SK-N-SH (cell line): ENCODE data around the gene FOXA1. TPM values are rescaled to one million over a fixed set of nuclear protein-coding genes. Genes with fewer than 3 reads are reported as not detected.

Experiments
- CTCF ChIA-PET: fragments of 300-600, 350-600 bp; formaldehyde crosslinking; extraction: SDS; loops from one replicate; lab custom pipeline; 2021; lab: Yijun Ruan, JAX
- POLR2A ChIA-PET: fragments of 350-600 bp; sonication (Branson Sonifier 250); formaldehyde crosslinking; extraction: SDS; loops from one replicate; lab custom pipeline; 2020; ENCODE audit warnings: antibody characterized with exemption, inconsistent platforms; lab: Yijun Ruan, JAX
- DNase-seq: peaks from one replicate; pipeline ENCODE4 v3.0.0; 2012
- H2AFZ ChIP-seq: fragments of 200-600 bp; sonication (generic); 2 replicates; pipeline ENCODE4 v1.8.1; 2016; ENCODE audit warnings: antibody characterized with exemption, mild to moderate bottlenecking, low read depth
- H3F3A ChIP-seq: fragments of 200-600 bp; sonication (generic); replicated peaks from 2 replicates; pipeline ENCODE3; 2016; ENCODE audit warnings: antibody characterized with exemption, mild to moderate bottlenecking; ENCODE audit not compliant: insufficient read depth
- H3K27ac ChIP-seq, 2 experiments: fragments of 200-500 bp in 1 of 2; fragments of 200-600 bp in 1 of 2; sonication (Bioruptor generic) in 1 of 2; sonication (generic), shearing (Covaris generic) in 1 of 2; 2 replicates each; pipeline versions ENCODE4 v1.5.1 to v1.6.1; 2014 to 2016; ENCODE audit warnings: low read depth in 2 of 2, inconsistent platforms in 1 of 2, low read length in 1 of 2, mild to moderate bottlenecking in 1 of 2, mixed read lengths in 1 of 2
- H3K27me3 ChIP-seq: fragments of 200-600 bp; sonication (generic), shearing (Covaris generic); 2 replicates; pipeline ENCODE4 v1.6.1; 2016; ENCODE audit warnings: mixed run types; ENCODE audit not compliant: insufficient read depth
- H3K36me3 ChIP-seq, 2 experiments: fragments of 200-500 bp in 1 of 2; fragments of 200-600 bp in 1 of 2; sonication (Bioruptor generic) in 1 of 2; sonication (generic) in 1 of 2; replicated peaks in 1 of 2; 2 replicates each; pipeline versions ENCODE3 to v1.5.1; 2014 to 2016; ENCODE audit warnings: low read length in 1 of 2, mild to moderate bottlenecking in 1 of 2; ENCODE audit not compliant: insufficient read depth in 2 of 2, control insufficient read depth in 1 of 2
- H3K4me1 ChIP-seq, 2 experiments: fragments of 200-500 bp in 1 of 2; fragments of 200-600 bp in 1 of 2; sonication (Bioruptor generic) in 1 of 2; sonication (generic), shearing (Covaris generic) in 1 of 2; 2 replicates each; pipeline versions ENCODE4 v1.5.1 to v1.6.1; 2014 to 2016; ENCODE audit warnings: low read depth in 1 of 2, low read length in 1 of 2, mixed run types in 1 of 2; ENCODE audit not compliant: insufficient read depth in 2 of 2, control insufficient read depth in 1 of 2
- H3K4me2 ChIP-seq: fragments of 200-600 bp; sonication (generic), shearing (Covaris generic); 2 replicates; pipeline ENCODE4 v1.6.1; 2017; ENCODE audit warnings: mixed run types
- H3K4me3 ChIP-seq, 2 experiments: fragments of 200-500 bp in 1 of 2; fragments of 200-600 bp in 1 of 2; sonication (Bioruptor generic) in 1 of 2; sonication (generic), shearing (Covaris generic) in 1 of 2; 2 replicates each; pipeline versions ENCODE4 v1.5.1 to v1.8.1; 2014 to 2016; ENCODE audit warnings: low read depth in 2 of 2, inconsistent platforms in 1 of 2, low read length in 1 of 2, mild to moderate bottlenecking in 1 of 2, mixed read lengths in 1 of 2, moderate library complexity in 1 of 2
- H3K79me2 ChIP-seq: fragments of 200-600 bp; sonication (generic); 2 replicates; pipeline ENCODE4 v1.8.1; 2017; ENCODE audit warnings: mild to moderate bottlenecking; ENCODE audit not compliant: insufficient read depth
- H3K9ac ChIP-seq: fragments of 200-600 bp; sonication (generic); 2 replicates; pipeline ENCODE4 v1.6.1; 2017; ENCODE audit warnings: mixed run types
- H3K9me2 ChIP-seq: fragments of 200-600 bp; sonication (generic); 2 replicates; pipeline ENCODE4 v1.6.1; 2017; ENCODE audit warnings: mixed run types
- H3K9me3 ChIP-seq: fragments of 200-600 bp; sonication (generic); 2 replicates; pipeline ENCODE4 v1.6.1; 2017; ENCODE audit warnings: mixed run types, mild to moderate bottlenecking, moderate library complexity
- H4K20me1 ChIP-seq: fragments of 200-600 bp; sonication (generic); 2 replicates; pipeline ENCODE4 v1.6.1; 2017; ENCODE audit warnings: mild to moderate bottlenecking, mixed run types; ENCODE audit not compliant: insufficient read depth
- ELF1 ChIP-seq: IDR thresholded peaks from 2 replicates; pipeline ENCODE4 v1.4.0; 2012
- EP300 ChIP-seq, 2 experiments: IDR thresholded peaks; 2 replicates each; pipeline versions ENCODE4 v1.4.0 to v1.6.1; 2012; ENCODE audit warnings: borderline replicate concordance in 1 of 2, low read depth in 1 of 2, low read length in 1 of 2
- EZH2phosphoT487 ChIP-seq: fragments of 200-600 bp; sonication (generic); IDR thresholded peaks from 2 replicates; pipeline ENCODE4 v1.6.1; 2017; ENCODE audit warnings: low read depth, mixed run types, mild to moderate bottlenecking, antibody characterized with exemption, moderate library complexity, borderline replicate concordance
- GATA2 ChIP-seq: sonication (generic); formaldehyde crosslinking; IDR thresholded peaks from 2 replicates; pipeline ENCODE4 v1.5.0; 2020; ENCODE audit warnings: mild to moderate bottlenecking, missing genetic modification reagents
- RAD21 ChIP-seq: IDR thresholded peaks from 2 replicates; pipeline ENCODE4 v1.6.1; 2012; ENCODE audit warnings: mild to moderate bottlenecking, low read length
- RCOR1 ChIP-seq: fragments of 150-350 bp; IDR thresholded peaks from 2 replicates; pipeline ENCODE4 v1.6.1; 2017; ENCODE audit warnings: antibody characterized with exemption, low read length
- RFX5 ChIP-seq: IDR thresholded peaks from 2 replicates; pipeline ENCODE4 v1.6.1; 2012; ENCODE audit warnings: mild to moderate bottlenecking, improper control_type of control experiment, low read length
- RXRA ChIP-seq: IDR thresholded peaks from 2 replicates; pipeline ENCODE4 v1.4.0; 2012; ENCODE audit warnings: low read depth, mild to moderate bottlenecking, borderline replicate concordance
- SIN3A ChIP-seq: IDR thresholded peaks from 2 replicates; pipeline ENCODE4 v1.6.1; 2012; ENCODE audit warnings: low read depth, mild to moderate bottlenecking, low read length, moderate library complexity, borderline replicate concordance
- SMC3 ChIP-seq: IDR thresholded peaks from 2 replicates; pipeline ENCODE4 v1.6.1; 2012; ENCODE audit warnings: low read depth, low read length, improper control_type of control experiment
- TAF1 ChIP-seq: IDR thresholded peaks from 2 replicates; pipeline ENCODE4 v1.6.1; 2012; ENCODE audit warnings: low read depth, mild to moderate bottlenecking, low read length, moderate library complexity, borderline replicate concordance
- YY1 ChIP-seq: IDR thresholded peaks from 2 replicates; pipeline ENCODE4 v1.4.0; 2012; ENCODE audit warnings: low read depth, mild to moderate bottlenecking
- WGBS: methylation state at CpG from one replicate; pipeline ENCODE4 v1.1.6; 2017; ENCODE audit warnings: low lambda C conversion rate; 5-methylcytosine and 5-hydroxymethylcytosine counted together
- polyA plus RNA-seq, 3 experiments: library from polyadenylated mRNA; depleted of rRNA; stranded (reverse); fragments of >200 nt; gene quantifications; 2 replicates each; pipeline ENCODE4 v1.2.3, GENCODE V29; 2012
- TF ChIP-seq, protein P1 (sequence below): fragments of 200-600 bp; sonication (generic); IDR thresholded peaks from 2 replicates; pipeline ENCODE4 v1.6.1; 2017; ENCODE audit warnings: antibody characterized with exemption, mild to moderate bottlenecking, moderate library complexity
- TF ChIP-seq, protein P2 (sequence below): IDR thresholded peaks from 2 replicates; pipeline ENCODE4 v1.4.0; 2012; ENCODE audit warnings: low read depth, borderline replicate concordance

Gene FOXA1
- polyA plus RNA-seq, 1 of the 3 experiments (the other 2 are of a cell fraction), result not detected

DNA sequence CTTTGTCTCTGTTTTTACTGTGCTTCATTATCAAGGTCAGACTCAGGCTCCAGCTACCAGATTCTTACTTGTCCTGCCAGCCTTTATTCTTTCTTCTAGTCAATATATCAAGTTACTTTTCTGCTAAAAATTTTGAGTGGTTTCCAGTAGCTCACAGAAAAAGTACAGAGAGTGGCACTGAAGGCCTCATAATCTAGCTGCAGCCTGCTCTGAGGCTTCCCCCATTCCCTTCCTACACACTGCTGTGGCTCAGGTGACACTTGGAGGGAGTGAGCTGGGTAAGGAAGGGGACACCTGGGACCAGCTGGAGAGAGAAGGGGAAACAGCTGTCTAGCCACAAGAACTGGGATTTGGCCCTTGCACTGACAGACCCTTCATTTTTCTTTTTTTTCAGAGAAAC lies 25.8 kb upstream of the FOXA1 start (continued):
- TF ChIP-seq SMC3 (no peak), RFX5 (no peak)
- TF ChIP-seq, protein P1, sequence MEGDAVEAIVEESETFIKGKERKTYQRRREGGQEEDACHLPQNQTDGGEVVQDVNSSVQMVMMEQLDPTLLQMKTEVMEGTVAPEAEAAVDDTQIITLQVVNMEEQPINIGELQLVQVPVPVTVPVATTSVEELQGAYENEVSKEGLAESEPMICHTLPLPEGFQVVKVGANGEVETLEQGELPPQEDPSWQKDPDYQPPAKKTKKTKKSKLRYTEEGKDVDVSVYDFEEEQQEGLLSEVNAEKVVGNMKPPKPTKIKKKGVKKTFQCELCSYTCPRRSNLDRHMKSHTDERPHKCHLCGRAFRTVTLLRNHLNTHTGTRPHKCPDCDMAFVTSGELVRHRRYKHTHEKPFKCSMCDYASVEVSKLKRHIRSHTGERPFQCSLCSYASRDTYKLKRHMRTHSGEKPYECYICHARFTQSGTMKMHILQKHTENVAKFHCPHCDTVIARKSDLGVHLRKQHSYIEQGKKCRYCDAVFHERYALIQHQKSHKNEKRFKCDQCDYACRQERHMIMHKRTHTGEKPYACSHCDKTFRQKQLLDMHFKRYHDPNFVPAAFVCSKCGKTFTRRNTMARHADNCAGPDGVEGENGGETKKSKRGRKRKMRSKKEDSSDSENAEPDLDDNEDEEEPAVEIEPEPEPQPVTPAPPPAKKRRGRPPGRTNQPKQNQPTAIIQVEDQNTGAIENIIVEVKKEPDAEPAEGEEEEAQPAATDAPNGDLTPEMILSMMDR, result no peak

- Histone ChIP-seq H3K27me3 (no peaks in the 10 kb centered on the region), H3K9me3 (no peaks in the 10 kb centered on the region), H3F3A (no peaks in the 10 kb centered on the region), H2AFZ (no peak overlapping the region), H4K20me1 (no peaks in the 10 kb centered on the region), H3K36me3 (no peaks in the 10 kb centered on the region), H3K79me2 (no peaks in the 10 kb centered on the region), H3K9me2 (no peaks in the 10 kb centered on the region), H3K4me3 (no peak overlapping the region), H3K4me1 (no peaks in the 10 kb centered on the region), H3K27ac (no peak overlapping the region), H3K9ac (no peak overlapping the region), H3K4me2 (no peak overlapping the region)
- TF ChIP-seq ELF1 (no peak), TAF1 (no peak), RCOR1 (no peak), SIN3A (no peak), EP300 (IDR thresholded peaks at IDR 0.05; ENCODE audit: borderline replicate concordance in 1 of 2, low read depth in 1 of 2, low read length in 1 of 2) (no peak), RXRA (no peak), RAD21 (no peak), RFX5 (no peak), YY1 (no peak), GATA2 (CRISPR knock-in tag) (no peak), SMC3 (no peak), EZH2phosphoT487 (no peak)
- TF ChIP-seq, protein P2, sequence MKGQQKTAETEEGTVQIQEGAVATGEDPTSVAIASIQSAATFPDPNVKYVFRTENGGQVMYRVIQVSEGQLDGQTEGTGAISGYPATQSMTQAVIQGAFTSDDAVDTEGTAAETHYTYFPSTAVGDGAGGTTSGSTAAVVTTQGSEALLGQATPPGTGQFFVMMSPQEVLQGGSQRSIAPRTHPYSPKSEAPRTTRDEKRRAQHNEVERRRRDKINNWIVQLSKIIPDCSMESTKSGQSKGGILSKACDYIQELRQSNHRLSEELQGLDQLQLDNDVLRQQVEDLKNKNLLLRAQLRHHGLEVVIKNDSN, result no peak
- CTCF ChIA-PET, result no interaction called here
- POLR2A ChIA-PET, result no interaction called here
- WGBS, result 44% methylated on average over 1 of the region's 1 CpG
- no peak for DNase-seq
These were observed 23.5 kb upstream of the FOXA1 start for GRCh38 chr14:37618498-37619028.
